HG03520 (cell line): ENCODE results near the gene TGIF2.
A peak's percentile ranks its signal among the peaks of the same experiment; 100 is the strongest.

ENCODE experiments used
- ATAC-seq: cut with Tn5 transposase; IDR thresholded peaks from one replicate; pipeline ENCODE4 v1.9.1; 2021; ENCODE audit warnings: mild to moderate bottlenecking, moderate library complexity; ENCODE audit not compliant: unreplicated experiment

Gene TGIF2

GRCh38 chr20:36573103-36573797 lies at the start of gene TGIF2:
TSS of gene TGIF2 (plus strand) at chr20:36573597. CDS start at chr20:36578775, 5,178 bp downstream.
- ATAC-seq: peak; percentile 55

GRCh38 chr20:36525620-36526365 lies 47.6 kb upstream of the TGIF2 start:
- no peak for ATAC-seq

GRCh38 chr20:36526521-36527011 lies 46.8 kb upstream of the TGIF2 start:
- ATAC-seq: no peak

- ATAC-seq: no peak
Measured at GRCh38 chr20:36527331-36528125, 45.9 kb upstream of the TGIF2 start.

GRCh38 chr20:36528176-36528874 lies 45.1 kb upstream of the TGIF2 start:
- ATAC-seq: no peak

GRCh38 chr20:36528875-36529417 lies 44.5 kb upstream of the TGIF2 start:
- ATAC-seq: no peak

GRCh38 chr20:36532388-36532787 lies 41.0 kb upstream of the TGIF2 start:
- no peak for ATAC-seq

GRCh38 chr20:36532822-36533221 lies 40.6 kb upstream of the TGIF2 start:
- ATAC-seq: no peak

- ATAC-seq: no peak
Measured at GRCh38 chr20:36538026-36538722, 35.2 kb upstream of the TGIF2 start.

- ATAC-seq: no peak
Measured at GRCh38 chr20:36540551-36541211, 32.7 kb upstream of the TGIF2 start.

- ATAC-seq: no peak
Measured at GRCh38 chr20:36541227-36541767, 32.1 kb upstream of the TGIF2 start, which contains the start of gene MYL9. TSS of gene MYL9 (plus strand) at chr20:36541519. CDS start at chr20:36544885, 3,366 bp downstream.

GRCh38 chr20:36541768-36542488 lies 31.5 kb upstream of the TGIF2 start:
- no peak for ATAC-seq

GRCh38 chr20:36542516-36543183 lies 30.7 kb upstream of the TGIF2 start:
- ATAC-seq: no peak

GRCh38 chr20:36543184-36544133 lies 29.9 kb upstream of the TGIF2 start:
- ATAC-seq: no peak

GRCh38 chr20:36544134-36545018 lies 29.0 kb upstream of the TGIF2 start:
- no peak for ATAC-seq
